Gastrocnemius medialis (tissue), 4 donors: ENCODE results near the gene ASB10. TPM values are rescaled to one million over a fixed set of nuclear protein-coding genes. Genes with fewer than 3 reads are reported as not detected.

Source experiments
- ATAC-seq, 2 donors: fragments of 150-250 bp; one replicate each; pipeline ENCODE4 v1.9.1; 2016
- DNase-seq, 2 donors: peaks; one replicate each; pipeline ENCODE4 v3.0.0-alpha.2; 2019
- H3K27ac ChIP-seq, 4 donors: fragments of 200-600 bp; sonication (generic); 1 replicate in 1 of 4; 2 replicates in 3 of 4; pipeline ENCODE4 v1.5.1; 2016 to 2018; ENCODE audit warnings: mild to moderate bottlenecking in 2 of 4, moderate library complexity in 1 of 4
- H3K27me3 ChIP-seq, 3 donors: fragments of 200-600 bp; sonication (generic) in 2 of 3; 1 replicate in 1 of 3; 2 replicates in 2 of 3; pipeline versions ENCODE4 v1.5.1 to v1.6.0; 2016 to 2019; ENCODE audit warnings: mild to moderate bottlenecking in 1 of 3, moderate library complexity in 1 of 3
- H3K36me3 ChIP-seq, 2 donors: fragments of 200-600 bp; sonication (generic) in 1 of 2; one replicate each; pipeline ENCODE4 v1.5.1; 2017 to 2018
- H3K4me1 ChIP-seq, 2 donors: fragments of 200-600 bp; sonication (generic) in 1 of 2; one replicate each; pipeline ENCODE4 v1.5.1; 2016 to 2017; ENCODE audit warnings: mild to moderate bottlenecking in 2 of 2
- H3K4me3 ChIP-seq, 4 donors: fragments of 200-600 bp; sonication (generic) in 3 of 4; 1 replicate in 1 of 4; 2 replicates in 3 of 4; pipeline ENCODE4 v1.5.1; 2016 to 2019; ENCODE audit warnings: mild to moderate bottlenecking in 2 of 4
- H3K9me3 ChIP-seq, 3 donors: fragments of 200-600 bp; sonication (generic) in 2 of 3; 1 replicate in 1 of 3; 2 replicates in 2 of 3; pipeline ENCODE4 v1.5.1; 2016 to 2019
- POLR2A ChIP-seq, 2 donors: fragments of 450-650 bp; IDR thresholded peaks; one replicate each; pipeline ENCODE4 v1.6.1; 2017; ENCODE audit warnings: antibody characterized with exemption in 2 of 2, mild to moderate bottlenecking in 2 of 2, moderate library complexity in 2 of 2
- in situ Hi-C, 4 donors: fragments of 200-750 bp; cut with MboI; loops; one replicate each; pipeline versions ENCODE4 v1.15.0 to v1.8.0; 2017; ENCODE audit warnings: low sequenced_read_pairs in 4 of 4
- intact Hi-C: fragments of 100-400 bp; cut with DNase I; formaldehyde crosslinking; loops from one replicate; pipeline ENCODE4 v1.15.1; 2023; ENCODE audit warnings: low total_unique reads
- total RNA-seq, 4 donors: library from RNA; depleted of rRNA; stranded (reverse); fragments of >200 nt; gene quantifications; one replicate each; pipeline versions ENCODE4 v1.1.0 to v1.2.3, GENCODE V29; 2016
- TF ChIP-seq, protein P1 (sequence below), 5 experiments: fragments of 450-650 bp in 3 of 5; fragments of 200-600 bp in 2 of 5; sonication (generic) in 2 of 5; IDR thresholded peaks in 4 of 5; conservative IDR thresholded peaks in 1 of 5; 1 replicate in 4 of 5; 2 replicates in 1 of 5; pipeline ENCODE4 v1.5.1; 2016 to 2019; ENCODE audit warnings: antibody characterized with exemption in 5 of 5, mild to moderate bottlenecking in 3 of 5, moderate library complexity in 3 of 5

Gene ASB10
- total RNA-seq, 4 donors from 2014 or later = 17.1 to 24.8 (median 21.6) TPM

DNA sequence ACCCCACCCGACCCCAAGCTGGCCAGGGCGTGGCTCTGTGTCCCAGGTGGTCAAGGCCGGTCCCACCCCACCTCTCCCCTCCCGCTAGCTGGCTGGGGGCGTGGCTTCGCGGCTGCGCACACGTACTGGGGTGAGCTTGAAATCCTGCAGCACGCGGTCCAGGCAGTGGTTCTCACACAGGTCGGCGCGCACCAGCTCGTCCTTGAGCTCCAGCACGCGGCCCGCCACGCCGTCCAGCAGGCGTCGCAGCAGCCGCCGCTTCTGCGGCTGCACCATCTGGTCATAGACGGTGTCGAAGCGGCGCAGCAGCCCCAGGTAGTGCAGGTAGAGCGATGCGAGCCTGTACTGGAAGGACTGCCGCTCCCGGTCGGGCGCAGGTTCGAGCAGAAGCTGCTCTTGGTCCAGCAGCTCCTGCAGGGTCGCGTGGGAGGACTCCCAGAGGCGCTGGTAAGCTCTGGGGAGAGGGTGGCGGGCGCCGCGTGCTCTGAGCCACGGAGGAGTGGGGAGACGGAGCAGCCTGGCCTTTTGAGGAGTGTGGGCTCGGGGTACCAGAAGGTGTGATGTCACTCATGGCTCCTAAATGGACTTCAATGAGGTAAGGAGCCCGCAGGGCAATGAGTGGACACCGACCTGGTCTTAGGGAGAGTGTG is 17.5 kb upstream of the ASB10 start:
- DNase-seq = no peak

DNA sequence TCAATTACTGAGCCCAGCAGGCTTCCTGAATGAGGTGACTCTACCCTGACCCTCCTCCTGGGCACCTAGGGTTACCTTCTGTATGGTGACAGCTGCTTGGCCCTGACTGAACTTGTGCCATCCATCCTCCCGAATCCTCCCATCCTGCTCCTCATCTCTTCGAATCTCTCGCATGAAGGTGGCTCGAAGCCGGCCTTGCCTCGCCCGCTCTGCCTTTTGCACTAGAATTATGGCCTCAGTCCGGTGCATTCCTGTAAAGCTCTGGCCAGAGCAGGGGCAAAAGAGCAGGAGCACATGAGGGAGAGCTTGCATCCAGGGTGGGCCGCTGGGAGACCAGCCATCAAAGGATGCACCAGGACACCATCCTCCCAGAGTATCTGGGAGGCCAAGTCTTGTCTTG is 15.8 kb upstream of the ASB10 start:
- DNase-seq (no peak), ATAC-seq (no peak)
- H3K36me3 ChIP-seq = no peaks in the 10 kb centered on the region
- in situ Hi-C loops (no loop called here), intact Hi-C loops (no loop called here)
- no peaks in the 10 kb centered on the region for H3K9me3 ChIP-seq
- no peak overlapping the region for H3K4me3 ChIP-seq
- H3K27me3 ChIP-seq = peaks cover 10 to 40% (median 17%) of the 10 kb centered on the region in 3 donors
- H3K4me1 ChIP-seq = no peaks in the 10 kb centered on the region
- no peak overlapping the region for H3K27ac ChIP-seq
- TF ChIP-seq POLR2A (IDR thresholded peaks at IDR 0.05) = no peak
- TF ChIP-seq, protein P1, sequence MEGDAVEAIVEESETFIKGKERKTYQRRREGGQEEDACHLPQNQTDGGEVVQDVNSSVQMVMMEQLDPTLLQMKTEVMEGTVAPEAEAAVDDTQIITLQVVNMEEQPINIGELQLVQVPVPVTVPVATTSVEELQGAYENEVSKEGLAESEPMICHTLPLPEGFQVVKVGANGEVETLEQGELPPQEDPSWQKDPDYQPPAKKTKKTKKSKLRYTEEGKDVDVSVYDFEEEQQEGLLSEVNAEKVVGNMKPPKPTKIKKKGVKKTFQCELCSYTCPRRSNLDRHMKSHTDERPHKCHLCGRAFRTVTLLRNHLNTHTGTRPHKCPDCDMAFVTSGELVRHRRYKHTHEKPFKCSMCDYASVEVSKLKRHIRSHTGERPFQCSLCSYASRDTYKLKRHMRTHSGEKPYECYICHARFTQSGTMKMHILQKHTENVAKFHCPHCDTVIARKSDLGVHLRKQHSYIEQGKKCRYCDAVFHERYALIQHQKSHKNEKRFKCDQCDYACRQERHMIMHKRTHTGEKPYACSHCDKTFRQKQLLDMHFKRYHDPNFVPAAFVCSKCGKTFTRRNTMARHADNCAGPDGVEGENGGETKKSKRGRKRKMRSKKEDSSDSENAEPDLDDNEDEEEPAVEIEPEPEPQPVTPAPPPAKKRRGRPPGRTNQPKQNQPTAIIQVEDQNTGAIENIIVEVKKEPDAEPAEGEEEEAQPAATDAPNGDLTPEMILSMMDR (IDR thresholded peaks at IDR 0.05 in 4 of 5, conservative IDR thresholded peaks at IDR 0.05 in 1 of 5) = no peak

More for the DNA sequence above, 17.5 kb upstream of the ASB10 start:
- TF ChIP-seq, protein P1 (IDR thresholded peaks at IDR 0.05 in 4 of 5, conservative IDR thresholded peaks at IDR 0.05 in 1 of 5) = no peak
- TF ChIP-seq POLR2A (IDR thresholded peaks at IDR 0.05) = no peak
- intact Hi-C loops = no loop called here
- H3K4me1 ChIP-seq = no peaks in the 10 kb centered on the region
- H3K27me3 ChIP-seq = peaks cover 7 to 36% (median 17%) of the 10 kb centered on the region in 3 donors
- H3K4me3 ChIP-seq = no peak overlapping the region
- H3K36me3 ChIP-seq = no peaks in the 10 kb centered on the region
- no peak for ATAC-seq
- in situ Hi-C loops = no loop called here
- H3K9me3 ChIP-seq = no peaks in the 10 kb centered on the region
- H3K27ac ChIP-seq = no peak overlapping the region

DNA sequence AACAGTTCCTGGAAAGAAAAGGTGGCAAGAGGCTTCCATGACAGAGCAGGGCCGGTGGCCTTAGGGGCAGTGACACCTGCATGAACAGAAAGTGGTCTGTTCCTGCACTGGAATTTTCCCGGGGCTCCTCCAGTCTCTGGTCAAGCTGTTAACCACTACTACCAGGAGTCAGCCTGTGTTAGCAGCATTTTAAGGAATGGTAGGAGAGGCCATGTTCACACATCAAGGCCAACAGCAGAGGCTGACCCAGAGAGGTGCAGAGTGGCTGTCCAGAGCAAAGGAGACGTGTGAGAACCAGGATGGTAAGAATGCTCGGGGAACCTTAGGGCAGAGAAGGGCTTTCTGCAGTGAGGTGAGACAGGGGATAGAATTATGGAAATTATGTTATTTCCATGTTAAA is 14.7 kb upstream of the ASB10 start:
- Histone ChIP-seq H3K36me3 (no peaks in the 10 kb centered on the region), H3K27ac (no peak overlapping the region), H3K4me3 (no peak overlapping the region), H3K27me3 (peaks cover 10 to 40% (median 17%) of the 10 kb centered on the region in 3 donors), H3K4me1 (no peaks in the 10 kb centered on the region), H3K9me3 (no peaks in the 10 kb centered on the region)
- DNase-seq (no peak), ATAC-seq (no peak)
- TF ChIP-seq, protein P1 (IDR thresholded peaks at IDR 0.05 in 4 of 5, conservative IDR thresholded peaks at IDR 0.05 in 1 of 5) = no peak
- no peak for TF ChIP-seq POLR2A (IDR thresholded peaks at IDR 0.05)
- in situ Hi-C loops (no loop called here), intact Hi-C loops (no loop called here)

DNA sequence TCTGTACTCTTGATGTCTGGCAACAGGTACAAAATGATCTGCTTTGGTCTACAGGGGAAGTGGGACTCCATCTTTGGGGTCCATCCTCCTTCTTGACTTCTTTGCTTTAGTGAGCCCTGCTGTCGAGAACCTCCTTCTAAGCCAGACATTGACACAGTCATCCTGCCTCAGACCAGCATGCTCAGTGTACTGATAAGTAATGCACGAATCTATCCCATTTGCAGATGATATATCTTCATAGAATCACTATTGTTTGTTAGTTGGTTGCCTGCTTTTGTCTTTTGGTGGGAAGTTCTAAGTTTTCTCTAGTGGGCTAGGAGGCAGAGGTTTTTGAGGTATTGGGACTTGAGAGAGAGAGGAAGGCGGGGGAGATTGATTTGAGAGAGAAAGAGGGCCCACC is 14.3 kb upstream of the ASB10 start:
- Histone ChIP-seq H3K36me3 (no peaks in the 10 kb centered on the region), H3K4me3 (no peak overlapping the region), H3K27ac (no peak overlapping the region), H3K4me1 (no peaks in the 10 kb centered on the region), H3K27me3 (peaks cover 10 to 40% (median 17%) of the 10 kb centered on the region in 3 donors), H3K9me3 (no peaks in the 10 kb centered on the region)
- intact Hi-C loops (no loop called here), in situ Hi-C loops (no loop called here)
- DNase-seq = no peak
- ATAC-seq = no peak
- TF ChIP-seq POLR2A (IDR thresholded peaks at IDR 0.05) = no peak
- TF ChIP-seq, protein P1 (IDR thresholded peaks at IDR 0.05 in 4 of 5, conservative IDR thresholded peaks at IDR 0.05 in 1 of 5) = no peak
